CD14-positive monocyte (primary cell): ENCODE measurements around the gene FCHO1. TPM values are rescaled to one million over a fixed set of nuclear protein-coding genes. Genes with fewer than 3 reads are reported as not detected.

Experiments
- DNase-seq, 3 donors: peaks; one replicate each; pipeline ENCODE4 v3.0.0-alpha.2; 2011 to 2022
- H2AFZ ChIP-seq: 2 replicates; pipeline ENCODE4 v1.6.0; 2012; ENCODE audit warnings: mild to moderate bottlenecking, low read depth, low read length, inconsistent platforms; ENCODE audit not compliant: insufficient read depth, poor library complexity, severe bottlenecking
- H3K27ac ChIP-seq, 2 donors: 1 replicate in 1 of 2; 2 replicates in 1 of 2; pipeline ENCODE4 v1.5.1; 2012 to 2013; ENCODE audit warnings: low read length in 2 of 2, control low read depth in 1 of 2, inconsistent platforms in 1 of 2, low read depth in 1 of 2, mild to moderate bottlenecking in 1 of 2
- H3K27me3 ChIP-seq, 2 donors: one replicate each; pipeline versions ENCODE4 v1.6.0 to v1.6.1; 2011 to 2013; ENCODE audit warnings: low read length in 2 of 2; ENCODE audit not compliant: control insufficient read depth in 2 of 2, insufficient read depth in 2 of 2
- H3K36me3 ChIP-seq, 2 donors: replicated peaks in 1 of 2; 1 replicate in 1 of 2; 2 replicates in 1 of 2; pipeline versions ENCODE4 v1.5.1 to v1.6.1; 2012 to 2013; ENCODE audit warnings: low read length in 2 of 2, control low read depth in 1 of 2, inconsistent platforms in 1 of 2, mild to moderate bottlenecking in 1 of 2; ENCODE audit not compliant: insufficient read depth in 2 of 2, control insufficient read depth in 1 of 2
- H3K4me1 ChIP-seq, 2 donors: 1 replicate in 1 of 2; 2 replicates in 1 of 2; pipeline versions ENCODE4 v1.5.1 to v1.6.1; 2012 to 2013; ENCODE audit warnings: low read length in 2 of 2, control low read depth in 1 of 2, inconsistent platforms in 1 of 2, mild to moderate bottlenecking in 1 of 2, moderate library complexity in 1 of 2; ENCODE audit not compliant: insufficient read depth in 2 of 2, control insufficient read depth in 1 of 2
- H3K4me2 ChIP-seq: replicated peaks from 2 replicates; pipeline ENCODE3; 2012; ENCODE audit warnings: low read length, moderate library complexity, mild to moderate bottlenecking; ENCODE audit not compliant: poor library complexity, severe bottlenecking; ENCODE audit errors: extremely low read depth
- H3K4me3 ChIP-seq, 3 experiments: fragments of 200-600 bp in 1 of 3; sonication (generic) in 1 of 3; replicated peaks in 1 of 3; 1 replicate in 2 of 3; 2 replicates in 1 of 3; pipeline ENCODE4 v1.5.1; 2011 to 2013; ENCODE audit warnings: low read length in 3 of 3, mild to moderate bottlenecking in 3 of 3, control low read depth in 2 of 3, low read depth in 2 of 3, inconsistent platforms in 1 of 3, moderate library complexity in 1 of 3
- H3K79me2 ChIP-seq: 2 replicates; pipeline ENCODE4 v1.6.0; 2012; ENCODE audit warnings: mild to moderate bottlenecking, control low read depth, inconsistent platforms, low read length, moderate library complexity; ENCODE audit not compliant: insufficient read depth
- H3K9ac ChIP-seq: 2 replicates; pipeline ENCODE4 v1.6.0; 2017; ENCODE audit warnings: low read length, mild to moderate bottlenecking; ENCODE audit not compliant: insufficient read depth, poor library complexity, severe bottlenecking
- H3K9me3 ChIP-seq, 2 donors: replicated peaks in 1 of 2; 1 replicate in 1 of 2; 2 replicates in 1 of 2; pipeline versions ENCODE4 v1.5.1 to v1.6.1; 2012 to 2013; ENCODE audit warnings: low read length in 2 of 2, control low read depth in 1 of 2; ENCODE audit not compliant: control insufficient read depth in 1 of 2, insufficient read depth in 1 of 2
- H4K20me1 ChIP-seq: 2 replicates; pipeline ENCODE4 v1.6.0; 2012; ENCODE audit warnings: mild to moderate bottlenecking, low read length, control low read depth, moderate library complexity; ENCODE audit not compliant: insufficient read depth
- H3K27ac Mint-ChIP-seq, 7 donors: one replicate each; pipeline ENCODE4 v1.8.0; 2020; ENCODE audit warnings: mild to moderate bottlenecking in 7 of 7, mixed read lengths in 7 of 7, moderate library complexity in 6 of 7, inconsistent platforms in 2 of 7
- H3K27me3 Mint-ChIP-seq, 3 donors: one replicate each; pipeline ENCODE4 v1.8.0; 2021 to 2022; ENCODE audit warnings: low read depth in 3 of 3, mild to moderate bottlenecking in 3 of 3, mixed read lengths in 3 of 3, moderate library complexity in 3 of 3, inconsistent platforms in 1 of 3
- H3K36me3 Mint-ChIP-seq, 2 donors: one replicate each; pipeline ENCODE4 v1.8.0; 2020; ENCODE audit warnings: mixed read lengths in 2 of 2, inconsistent platforms in 1 of 2, mild to moderate bottlenecking in 1 of 2
- H3K4me1 Mint-ChIP-seq: one replicate; pipeline ENCODE4 v1.8.0; 2020; ENCODE audit warnings: mild to moderate bottlenecking, mixed read lengths
- H3K4me3 Mint-ChIP-seq, 2 donors: one replicate each; pipeline ENCODE4 v1.8.0; 2020; ENCODE audit warnings: mild to moderate bottlenecking in 2 of 2, mixed read lengths in 2 of 2, moderate library complexity in 1 of 2
- H3K9me3 Mint-ChIP-seq, 7 donors: one replicate each; pipeline ENCODE4 v1.8.0; 2020 to 2022; ENCODE audit warnings: mixed read lengths in 7 of 7, mild to moderate bottlenecking in 6 of 7, moderate library complexity in 6 of 7, inconsistent platforms in 2 of 7
- CTCF ChIP-seq: fragments of 200-600 bp; IDR thresholded peaks from one replicate; pipeline ENCODE4 v1.8.0; 2022; ENCODE audit warnings: antibody characterized with exemption, mild to moderate bottlenecking
- WGBS: methylation state at CpG from one replicate; pipeline ENCODE4 v1.1.5; 2013; ENCODE audit warnings: missing lambda C conversion rate; ENCODE audit not compliant: insufficient coverage; 5-methylcytosine and 5-hydroxymethylcytosine counted together
- intact Hi-C, 2 donors: fragments of 100-400 bp; cut with micrococcal nuclease; formaldehyde crosslinking; loops; one replicate each; pipeline versions ENCODE4 v1.15.0 to v1.15.1; 2023
- polyA plus RNA-seq, 3 donors: library from polyadenylated mRNA; depleted of rRNA in 1 of 3; unstranded in 2 of 3; stranded (reverse) in 1 of 3; fragments of 300-500 nt in 2 of 3; fragments of >200 nt in 1 of 3; fragmentation: Illumina TruSeq in 2 of 3; gene quantifications; 1 replicate in 2 of 3; 2 replicates in 1 of 3; pipeline ENCODE4 v1.2.3, GENCODE V29; 2012 to 2021

Gene FCHO1
- polyA plus RNA-seq, 3 donors, result 11.4 to 32.0 (median 13.4) TPM

- Mint-ChIP-seq H3K9me3 (peaks cover 0 to 4% (median 1%) of the 10 kb centered on the region in 7 donors), H3K27ac (peak overlapping the region in 5 of 7 donors; percentile 30 to 63 (median 54)), H3K36me3 (peaks cover 42 to 49% of the 10 kb centered on the region in 2 donors), H3K27me3 (peaks cover 0 to 2% (median 0%) of the 10 kb centered on the region in 3 donors), H3K4me3 (no peak overlapping the region), H3K4me1 (peaks cover 16% of the 10 kb centered on the region)
- no peak for TF ChIP-seq CTCF
- peaks cover 16 to 39% of the 10 kb centered on the region in 2 donors for H3K36me3 ChIP-seq
- DNase-seq, result no peak
- H3K4me2 ChIP-seq, result no peak overlapping the region
- H2AFZ ChIP-seq, result no peak overlapping the region
- H3K79me2 ChIP-seq, result no peaks in the 10 kb centered on the region
- H4K20me1 ChIP-seq, result peaks cover 12% of the 10 kb centered on the region
- H3K27me3 ChIP-seq, result no peaks in the 10 kb centered on the region
- no peak overlapping the region for H3K4me3 ChIP-seq
- peaks cover 5 to 14% of the 10 kb centered on the region in 2 donors for H3K4me1 ChIP-seq
- H3K9ac ChIP-seq, result no peak overlapping the region
- WGBS, result 56% methylated on average over 8 of the region's 18 CpGs
- H3K27ac ChIP-seq, result no peak overlapping the region
- H3K9me3 ChIP-seq, result no peaks in the 10 kb centered on the region
- intact Hi-C loops, result no loop called here
Observed at GRCh38 chr19:17739121-17739875, 12.0 kb upstream of the FCHO1 start.

- DNase-seq, result no peak
- Mint-ChIP-seq H3K27me3 (peaks cover 0 to 3% (median 2%) of the 10 kb centered on the region in 3 donors), H3K4me3 (no peak overlapping the region), H3K4me1 (peaks cover 24% of the 10 kb centered on the region), H3K36me3 (peaks cover 24 to 33% of the 10 kb centered on the region in 2 donors), H3K9me3 (peaks cover 0 to 4% (median 1%) of the 10 kb centered on the region in 7 donors), H3K27ac (peak overlapping the region in 6 of 7 donors; percentile 4 to 68 (median 24))
- 95% methylated on average over 2 of the region's 2 CpGs for WGBS
- H3K4me3 ChIP-seq, result no peak overlapping the region
- H3K27me3 ChIP-seq, result no peaks in the 10 kb centered on the region
- peaks cover 6 to 19% of the 10 kb centered on the region in 2 donors for H3K4me1 ChIP-seq
- H2AFZ ChIP-seq, result no peak overlapping the region
- H3K4me2 ChIP-seq, result no peak overlapping the region
- peaks cover 3 to 17% of the 10 kb centered on the region in 2 donors for H3K36me3 ChIP-seq
- no peaks in the 10 kb centered on the region for H3K79me2 ChIP-seq
- no peak for TF ChIP-seq CTCF
- H3K27ac ChIP-seq, result no peak overlapping the region
- intact Hi-C loops, result no loop called here
- H3K9me3 ChIP-seq, result no peaks in the 10 kb centered on the region
- H4K20me1 ChIP-seq, result no peaks in the 10 kb centered on the region
- no peak overlapping the region for H3K9ac ChIP-seq
Observed at GRCh38 chr19:17741456-17741855, 9.8 kb upstream of the FCHO1 start.
